Smooth muscle cell (in vitro differentiated cells): ENCODE measurements around the gene DYNLT4. TPM values are rescaled to one million over a fixed set of nuclear protein-coding genes. Genes with fewer than 3 reads are reported as not detected.

ENCODE experiments used
- DNase-seq: peaks from one replicate; lab custom pipeline; 2025; ENCODE audit not compliant: unreplicated experiment; lab: John Stamatoyannopoulos, UW
- H2AFZ ChIP-seq: fragments of 200-600 bp; sonication (generic); 2 replicates; pipeline ENCODE4 v1.6.0; 2016; ENCODE audit warnings: antibody characterized with exemption, low read depth, mild to moderate bottlenecking
- H3F3A ChIP-seq: fragments of 200-600 bp; sonication (generic); 2 replicates; pipeline ENCODE4 v1.6.0; 2017; ENCODE audit warnings: antibody characterized with exemption, low read depth
- H3K27ac ChIP-seq: fragments of 200-600 bp; sonication (generic); 2 replicates; pipeline ENCODE4 v1.5.1; 2016; ENCODE audit warnings: low read depth, mild to moderate bottlenecking
- H3K27me3 ChIP-seq: fragments of 200-600 bp; sonication (generic); 2 replicates; pipeline ENCODE4 v1.6.1; 2016; ENCODE audit warnings: low read depth, mild to moderate bottlenecking
- H3K36me3 ChIP-seq: fragments of 200-600 bp; sonication (generic); 2 replicates; pipeline ENCODE4 v1.5.1; 2016; ENCODE audit warnings: low read depth
- H3K4me1 ChIP-seq: fragments of 200-600 bp; sonication (generic); 2 replicates; pipeline ENCODE4 v1.5.1; 2016; ENCODE audit warnings: low read depth
- H3K4me2 ChIP-seq: fragments of 200-600 bp; sonication (generic); 2 replicates; pipeline ENCODE4 v1.6.0; 2016; ENCODE audit warnings: mild to moderate bottlenecking
- H3K4me3 ChIP-seq: fragments of 200-600 bp; sonication (generic); 2 replicates; pipeline ENCODE4 v1.5.1; 2016; ENCODE audit warnings: mild to moderate bottlenecking
- H3K79me2 ChIP-seq: fragments of 200-600 bp; sonication (generic); 2 replicates; pipeline ENCODE4 v1.6.0; 2016; ENCODE audit warnings: low read depth, mild to moderate bottlenecking
- H3K9ac ChIP-seq: fragments of 200-600 bp; sonication (generic); 2 replicates; pipeline ENCODE4 v1.6.0; 2016; ENCODE audit warnings: low read depth
- H3K9me3 ChIP-seq: fragments of 200-600 bp; sonication (generic); replicated peaks from 2 replicates; pipeline ENCODE4 v1.5.1; 2016; ENCODE audit warnings: low read depth
- H4K20me1 ChIP-seq: fragments of 200-600 bp; sonication (generic); 2 replicates; pipeline ENCODE4 v1.6.0; 2016; ENCODE audit warnings: low read depth
- CTCF ChIP-seq: fragments of 200-600 bp; sonication (generic); IDR thresholded peaks from 2 replicates; pipeline ENCODE4 v1.5.1; 2017; ENCODE audit warnings: borderline replicate concordance, mild to moderate bottlenecking, antibody characterized with exemption; ENCODE audit not compliant: insufficient read depth, poor library complexity, severe bottlenecking
- WGBS: methylation state at CpG from one replicate; pipeline ENCODE4 v1.1.7; 2016; ENCODE audit warnings: low lambda C conversion rate; 5-methylcytosine and 5-hydroxymethylcytosine counted together
- polyA plus RNA-seq: library from polyadenylated mRNA; unstranded; fragments of >200 nt; fragmentation: Nextera tagmentation; extraction: Ambion mirVana; gene quantifications from 2 replicates; pipeline ENCODE4 v1.2.1, GENCODE V29; 2016
- total RNA-seq: library from RNA; depleted of rRNA; stranded (reverse); fragments of >200 nt; gene quantifications from 2 replicates; pipeline ENCODE4 v1.2.3, GENCODE V29; 2014

The DYNLT4 gene
- total and polyA plus RNA-seq, 2 experiments from 2014 or later = 1.6 to 2.0 TPM

- DNase-seq = no peak
- Histone ChIP-seq H3K4me1 (peaks cover under 1% of the 10 kb centered on the region), H3K4me3 (no peak overlapping the region), H4K20me1 (no peaks in the 10 kb centered on the region), H3K4me2 (no peak overlapping the region), H3F3A (no peaks in the 10 kb centered on the region), H3K27me3 (no peaks in the 10 kb centered on the region), H3K27ac (no peak overlapping the region), H3K79me2 (no peaks in the 10 kb centered on the region), H3K9ac (no peak overlapping the region), H2AFZ (no peak overlapping the region), H3K36me3 (no peaks in the 10 kb centered on the region), H3K9me3 (no peaks in the 10 kb centered on the region)
- WGBS = 86% methylated on average over 7 of the region's 7 CpGs
- no peak for TF ChIP-seq CTCF
Observed at GRCh38 chr1:44790968-44791801, 16.0 kb downstream of the DYNLT4 start.

GRCh38 chr1:44788120-44788860 is 18.9 kb downstream of the DYNLT4 start, which contains the start of gene BEST4:
Gene BEST4, minus strand, starts transcription at chr1:44788170. Its CDS starts 465 bp downstream, at chr1:44787705.
- no peak within 1 kb of the TSS for H2AFZ ChIP-seq
- no peaks in the 10 kb centered on the region for H3K27me3 ChIP-seq
- no peak within 1 kb of the TSS for H3K4me3 ChIP-seq
- H4K20me1 ChIP-seq = no peaks in the 10 kb centered on the region
- H3K9ac ChIP-seq = no peak within 1 kb of the TSS
- no peak for TF ChIP-seq CTCF
- H3K27ac ChIP-seq = no peak within 1 kb of the TSS
- H3F3A ChIP-seq = peaks cover 10% of the 10 kb centered on the region
- no peak for DNase-seq
- H3K9me3 ChIP-seq = no peaks in the 10 kb centered on the region
- no peak within 1 kb of the TSS for H3K4me2 ChIP-seq
- 96% methylated on average over 9 of the region's 9 CpGs for WGBS
- no peaks in the 10 kb centered on the region for H3K36me3 ChIP-seq
- no peaks in the 10 kb centered on the region for H3K79me2 ChIP-seq
- peaks cover 12% of the 10 kb centered on the region for H3K4me1 ChIP-seq

DNA sequence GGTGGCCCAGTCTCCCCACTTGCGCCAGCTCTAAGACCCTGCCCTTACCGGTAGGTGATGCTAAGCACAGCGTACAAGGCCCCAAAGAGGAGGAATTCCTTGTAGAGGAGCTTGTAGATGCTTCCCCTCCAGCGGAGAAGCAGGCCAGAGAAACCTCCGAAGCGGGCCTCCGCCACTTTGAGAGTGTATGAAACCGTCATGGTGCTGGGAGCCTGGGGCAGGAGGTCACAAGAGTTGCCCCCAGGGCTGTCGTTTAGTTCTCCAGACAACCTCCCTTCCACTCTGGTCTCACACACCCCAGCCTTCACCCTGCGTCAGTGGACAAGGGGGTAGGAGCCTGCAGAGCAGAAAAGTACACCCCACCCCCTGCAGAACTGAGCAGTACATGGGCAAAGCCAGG is 19.6 kb downstream of the DYNLT4 start:
- Histone ChIP-seq H4K20me1 (no peaks in the 10 kb centered on the region), H3K9me3 (no peaks in the 10 kb centered on the region), H3K79me2 (no peaks in the 10 kb centered on the region), H3K4me3 (no peak overlapping the region), H3K4me2 (no peak overlapping the region), H3F3A (peaks cover 10% of the 10 kb centered on the region), H3K36me3 (no peaks in the 10 kb centered on the region), H3K27me3 (no peaks in the 10 kb centered on the region), H3K4me1 (peaks cover 12% of the 10 kb centered on the region), H3K9ac (no peak overlapping the region), H2AFZ (no peak overlapping the region), H3K27ac (no peak overlapping the region)
- DNase-seq = no peak
- TF ChIP-seq CTCF = no peak
- 90% methylated on average over 10 of the region's 10 CpGs for WGBS
